Stomach (tissue), 9 donors: ENCODE measurements around the gene DET1. TPM values are rescaled to one million over a fixed set of nuclear protein-coding genes. Genes with fewer than 3 reads are reported as not detected.

Source experiments
- DNase-seq, 2 donors: peaks; one replicate each; pipeline versions ENCODE4 v3.0.0 to v3.0.0-alpha.2; 2013 to 2019
- H3K27ac ChIP-seq, 5 donors: fragments of 200-600 bp in 4 of 5; sonication (generic) in 4 of 5; one replicate each; pipeline ENCODE4 v1.5.1; 2013 to 2019; ENCODE audit warnings: mild to moderate bottlenecking in 1 of 5, moderate library complexity in 1 of 5
- H3K27me3 ChIP-seq, 3 donors: fragments of 200-600 bp; sonication (generic); one replicate each; pipeline ENCODE4 v1.5.1; 2017 to 2019; ENCODE audit warnings: mixed run types in 1 of 3
- H3K36me3 ChIP-seq, 4 donors: fragments of 200-600 bp; sonication (generic); 1 replicate in 3 of 4; 2 replicates in 1 of 4; pipeline ENCODE4 v1.5.1; 2016 to 2019
- H3K4me1 ChIP-seq, 4 donors: fragments of 200-600 bp; sonication (generic); one replicate each; pipeline ENCODE4 v1.5.1; 2016 to 2019
- H3K4me3 ChIP-seq, 4 donors: fragments of 200-600 bp; sonication (generic) in 3 of 4; one replicate each; pipeline ENCODE4 v1.5.1; 2016 to 2019; ENCODE audit warnings: mild to moderate bottlenecking in 1 of 4
- H3K9me3 ChIP-seq, 4 donors: fragments of 200-600 bp; sonication (generic); one replicate each; pipeline ENCODE4 v1.5.1; 2016 to 2019
- EP300 ChIP-seq: sonication (generic); formaldehyde crosslinking; IDR thresholded peaks from one replicate; pipeline ENCODE4 v1.6.1; 2017; ENCODE audit warnings: antibody characterized with exemption
- POLR2A ChIP-seq, 4 donors: fragments of 450-650 bp; IDR thresholded peaks; one replicate each; pipeline ENCODE4 v1.6.1; 2016; ENCODE audit warnings: antibody characterized with exemption in 4 of 4, control low read depth in 2 of 4, mild to moderate bottlenecking in 1 of 4, moderate library complexity in 1 of 4
- POLR2AphosphoS5 ChIP-seq, 3 donors: sonication (generic); formaldehyde crosslinking; IDR thresholded peaks; one replicate each; pipeline ENCODE4 v1.6.1; 2016; ENCODE audit warnings: antibody characterized with exemption in 3 of 3
- WGBS, 5 donors: extraction: QIAGEN DNeasy Blood & Tissue Kit in 3 of 5; methylation state at CpG; one replicate each; pipeline versions ENCODE4 v1.1.5 to v1.1.7; 2013 to 2018; 5-methylcytosine and 5-hydroxymethylcytosine counted together
- intact Hi-C: fragments of 100-400 bp; cut with DNase I; formaldehyde crosslinking; loops from one replicate; pipeline ENCODE4 v1.15.1; 2023; ENCODE audit warnings: low total_unique reads
- polyA plus RNA-seq, 3 donors: library from polyadenylated mRNA; stranded (reverse); fragments of 200-250 nt; gene quantifications; one replicate each; pipeline ENCODE4 v1.2.3, GENCODE V29; 2013
- total RNA-seq, 5 donors: library from RNA; depleted of rRNA; stranded (reverse); fragments of >200 nt; gene quantifications; one replicate each; pipeline versions ENCODE4 v1.1.0 to v1.2.3, GENCODE V29; 2014 to 2016
- TF ChIP-seq, protein P1 (sequence below), 7 experiments: fragments of 450-650 bp in 4 of 7; fragments of 200-600 bp in 3 of 7; sonication (generic) in 3 of 7; IDR thresholded peaks; one replicate each; pipeline ENCODE4 v1.5.1; 2016 to 2019; ENCODE audit warnings: antibody characterized with exemption in 7 of 7, control low read depth in 2 of 7, mild to moderate bottlenecking in 1 of 7
- donor health status: healthy with polysubstance abuse.
- donor health status: Bipolar disorder and iron deficiency.
- donor health status: healthy.

The DET1 gene
- total and polyA plus RNA-seq, 8 donors: 2.2 to 11.6 (median 3.1) TPM

GRCh38 chr15:88571852-88572259 is 25.4 kb upstream of the DET1 start:
- Histone ChIP-seq H3K27ac (no peak overlapping the region), H3K36me3 (no peaks in the 10 kb centered on the region), H3K9me3 (no peaks in the 10 kb centered on the region), H3K4me1 (peaks cover 0 to 9% (median 0%) of the 10 kb centered on the region in 4 donors), H3K27me3 (no peaks in the 10 kb centered on the region), H3K4me3 (no peak overlapping the region)
- peak in 1 of 2 donors; percentile 38 for DNase-seq
- intact Hi-C loops: no loop called here
- 11 to 38% (median 24%) methylated on average over 5 of the region's 5 CpGs for WGBS, 5 donors
- TF ChIP-seq POLR2A (IDR thresholded peaks at IDR 0.05) (no peak), EP300 (no peak), POLR2AphosphoS5 (IDR thresholded peaks at IDR 0.05) (no peak)
- TF ChIP-seq, protein P1, sequence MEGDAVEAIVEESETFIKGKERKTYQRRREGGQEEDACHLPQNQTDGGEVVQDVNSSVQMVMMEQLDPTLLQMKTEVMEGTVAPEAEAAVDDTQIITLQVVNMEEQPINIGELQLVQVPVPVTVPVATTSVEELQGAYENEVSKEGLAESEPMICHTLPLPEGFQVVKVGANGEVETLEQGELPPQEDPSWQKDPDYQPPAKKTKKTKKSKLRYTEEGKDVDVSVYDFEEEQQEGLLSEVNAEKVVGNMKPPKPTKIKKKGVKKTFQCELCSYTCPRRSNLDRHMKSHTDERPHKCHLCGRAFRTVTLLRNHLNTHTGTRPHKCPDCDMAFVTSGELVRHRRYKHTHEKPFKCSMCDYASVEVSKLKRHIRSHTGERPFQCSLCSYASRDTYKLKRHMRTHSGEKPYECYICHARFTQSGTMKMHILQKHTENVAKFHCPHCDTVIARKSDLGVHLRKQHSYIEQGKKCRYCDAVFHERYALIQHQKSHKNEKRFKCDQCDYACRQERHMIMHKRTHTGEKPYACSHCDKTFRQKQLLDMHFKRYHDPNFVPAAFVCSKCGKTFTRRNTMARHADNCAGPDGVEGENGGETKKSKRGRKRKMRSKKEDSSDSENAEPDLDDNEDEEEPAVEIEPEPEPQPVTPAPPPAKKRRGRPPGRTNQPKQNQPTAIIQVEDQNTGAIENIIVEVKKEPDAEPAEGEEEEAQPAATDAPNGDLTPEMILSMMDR (IDR thresholded peaks at IDR 0.05): no peak

GRCh38 chr15:88571153-88571851 is 24.8 kb upstream of the DET1 start:
- TF ChIP-seq, protein P1 (IDR thresholded peaks at IDR 0.05): no peak
- no peak for TF ChIP-seq POLR2A (IDR thresholded peaks at IDR 0.05)
- no peak for TF ChIP-seq EP300
- TF ChIP-seq POLR2AphosphoS5 (IDR thresholded peaks at IDR 0.05): no peak
- no peak overlapping the region for H3K27ac ChIP-seq

GRCh38 chr15:88568589-88568988 is 22.1 kb upstream of the DET1 start:
- WGBS, 5 donors: 75 to 85% (median 79%) methylated on average over 6 of the region's 6 CpGs
- Histone ChIP-seq H3K9me3 (no peaks in the 10 kb centered on the region), H3K36me3 (no peaks in the 10 kb centered on the region), H3K27me3 (no peaks in the 10 kb centered on the region), H3K4me1 (peaks cover 0 to 9% (median 0%) of the 10 kb centered on the region in 4 donors), H3K4me3 (no peak overlapping the region), H3K27ac (no peak overlapping the region)
- TF ChIP-seq, protein P1 (IDR thresholded peaks at IDR 0.05): no peak
- DNase-seq: no peak
- intact Hi-C loops: no loop called here

More at GRCh38 chr15:88571153-88571851, 24.8 kb upstream of the DET1 start:
- no peaks in the 10 kb centered on the region for H3K36me3 ChIP-seq
- no peak overlapping the region for H3K4me3 ChIP-seq
- 29 to 42% (median 36%) methylated on average over 7 of the region's 7 CpGs for WGBS, 5 donors
- H3K9me3 ChIP-seq: no peaks in the 10 kb centered on the region
- peak in 1 of 2 donors; percentile 44 for DNase-seq
- peaks cover 0 to 9% (median 0%) of the 10 kb centered on the region in 4 donors for H3K4me1 ChIP-seq
- no peaks in the 10 kb centered on the region for H3K27me3 ChIP-seq
- intact Hi-C loops: no loop called here

DNA sequence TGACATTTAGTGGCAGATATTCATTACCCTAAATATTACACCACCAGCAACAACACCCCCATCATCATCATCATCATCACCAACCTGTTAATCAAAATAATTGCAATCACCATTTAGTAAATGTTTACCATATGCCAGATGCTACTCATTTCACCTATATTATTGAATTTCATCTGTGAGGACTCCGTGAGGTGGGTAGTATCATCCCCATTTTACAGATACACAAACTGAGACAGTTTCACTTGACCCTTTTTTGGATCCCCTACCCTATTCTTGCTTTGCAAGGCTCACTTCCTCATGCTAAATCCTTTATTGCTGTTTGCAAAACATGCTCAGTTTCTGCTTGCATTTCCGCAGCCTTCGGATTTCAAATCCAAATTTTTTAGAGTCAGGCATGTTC is 18.3 kb upstream of the DET1 start:
- no peak for DNase-seq
- H3K4me1 ChIP-seq: no peaks in the 10 kb centered on the region
- intact Hi-C loops: no loop called here
- H3K9me3 ChIP-seq: no peaks in the 10 kb centered on the region
- 88 to 92% (median 90%) methylated on average over 3 of the region's 3 CpGs for WGBS, 5 donors
- no peak for TF ChIP-seq EP300
- TF ChIP-seq POLR2A (IDR thresholded peaks at IDR 0.05): no peak
- TF ChIP-seq POLR2AphosphoS5 (IDR thresholded peaks at IDR 0.05): no peak
- TF ChIP-seq, protein P1 (IDR thresholded peaks at IDR 0.05): no peak
- H3K36me3 ChIP-seq: no peaks in the 10 kb centered on the region
- no peak overlapping the region for H3K27ac ChIP-seq
- H3K27me3 ChIP-seq: no peaks in the 10 kb centered on the region
- no peak overlapping the region for H3K4me3 ChIP-seq
